Mesendoderm (in vitro differentiated cells): ENCODE measurements around the gene EBF3.
A peak's percentile ranks its signal among the peaks of the same experiment; 100 is the strongest.

ENCODE experiments used
- DNase-seq: peaks from one replicate; pipeline ENCODE4 v3.0.0; 2013
- H2AK5ac ChIP-seq: 2 replicates; pipeline ENCODE4 v1.6.1; 2013; ENCODE audit warnings: low read length, inconsistent platforms
- H2BK120ac ChIP-seq: 2 replicates; pipeline ENCODE4 v1.6.1; 2013; ENCODE audit warnings: low read depth, mild to moderate bottlenecking, low read length, moderate library complexity, mixed read lengths
- H2BK15ac ChIP-seq: replicated peaks from 2 replicates; pipeline ENCODE4 v1.6.1; 2013; ENCODE audit warnings: low read depth, mild to moderate bottlenecking, moderate library complexity
- H2BK5ac ChIP-seq: 2 replicates; pipeline ENCODE4 v1.6.1; 2013; ENCODE audit warnings: low read length, inconsistent platforms
- H3K18ac ChIP-seq: 2 replicates; pipeline ENCODE4 v1.6.1; 2013; ENCODE audit warnings: mild to moderate bottlenecking, low read length, mixed read lengths
- H3K23ac ChIP-seq: one replicate; pipeline ENCODE4 v1.6.1; 2013; ENCODE audit warnings: low read length
- H3K27ac ChIP-seq: 2 replicates; pipeline ENCODE4 v1.5.1; 2013; ENCODE audit warnings: low read depth, mild to moderate bottlenecking, inconsistent platforms, low read length, moderate library complexity
- H3K27me3 ChIP-seq: 2 replicates; pipeline ENCODE4 v1.6.1; 2013; ENCODE audit warnings: low read length, control low read depth, mild to moderate bottlenecking, inconsistent platforms; ENCODE audit not compliant: insufficient read depth, poor library complexity
- H3K36me3 ChIP-seq: 2 replicates; pipeline ENCODE4 v1.6.1; 2013; ENCODE audit warnings: low read length, inconsistent platforms; ENCODE audit not compliant: control insufficient read depth, insufficient read depth
- H3K4ac ChIP-seq: one replicate; pipeline ENCODE4 v1.6.1; 2013; ENCODE audit warnings: low read depth, mild to moderate bottlenecking, low read length, moderate library complexity
- H3K4me1 ChIP-seq: 2 replicates; pipeline ENCODE4 v1.6.1; 2013; ENCODE audit warnings: low read depth, low read length, inconsistent platforms; ENCODE audit not compliant: control insufficient read depth
- H3K4me2 ChIP-seq: 2 replicates; pipeline ENCODE4 v1.6.1; 2013; ENCODE audit warnings: low read length
- H3K4me3 ChIP-seq: 2 replicates; pipeline ENCODE4 v1.5.1; 2013; ENCODE audit warnings: mild to moderate bottlenecking, low read length
- H3K56ac ChIP-seq: one replicate; pipeline ENCODE4 v1.6.1; 2013; ENCODE audit warnings: low read length
- H3K79me1 ChIP-seq: 2 replicates; pipeline ENCODE4 v1.6.1; 2013; ENCODE audit warnings: low read length, inconsistent platforms
- H3K79me2 ChIP-seq: 2 replicates; pipeline ENCODE4 v1.6.1; 2013; ENCODE audit warnings: mild to moderate bottlenecking, low read length; ENCODE audit not compliant: control insufficient read depth, insufficient read depth
- H3K9ac ChIP-seq: 2 replicates; pipeline ENCODE4 v1.6.1; 2013; ENCODE audit warnings: low read length, inconsistent platforms
- H4K5ac ChIP-seq: one replicate; pipeline ENCODE4 v1.6.1; 2013; ENCODE audit warnings: low read length
- H4K8ac ChIP-seq: one replicate; pipeline ENCODE4 v1.6.1; 2013; ENCODE audit warnings: low read depth, mild to moderate bottlenecking, control low read depth, low read length, moderate library complexity
- WGBS: extraction: QIAGEN DNeasy Blood & Tissue Kit; methylation state at CpG from one replicate; pipeline ENCODE4 v1.1.7; 2013; ENCODE audit warnings: low lambda C conversion rate, missing lambda C conversion rate; ENCODE audit not compliant: insufficient coverage; ENCODE audit errors: extremely low coverage; 5-methylcytosine and 5-hydroxymethylcytosine counted together

EBF3 gene

DNA sequence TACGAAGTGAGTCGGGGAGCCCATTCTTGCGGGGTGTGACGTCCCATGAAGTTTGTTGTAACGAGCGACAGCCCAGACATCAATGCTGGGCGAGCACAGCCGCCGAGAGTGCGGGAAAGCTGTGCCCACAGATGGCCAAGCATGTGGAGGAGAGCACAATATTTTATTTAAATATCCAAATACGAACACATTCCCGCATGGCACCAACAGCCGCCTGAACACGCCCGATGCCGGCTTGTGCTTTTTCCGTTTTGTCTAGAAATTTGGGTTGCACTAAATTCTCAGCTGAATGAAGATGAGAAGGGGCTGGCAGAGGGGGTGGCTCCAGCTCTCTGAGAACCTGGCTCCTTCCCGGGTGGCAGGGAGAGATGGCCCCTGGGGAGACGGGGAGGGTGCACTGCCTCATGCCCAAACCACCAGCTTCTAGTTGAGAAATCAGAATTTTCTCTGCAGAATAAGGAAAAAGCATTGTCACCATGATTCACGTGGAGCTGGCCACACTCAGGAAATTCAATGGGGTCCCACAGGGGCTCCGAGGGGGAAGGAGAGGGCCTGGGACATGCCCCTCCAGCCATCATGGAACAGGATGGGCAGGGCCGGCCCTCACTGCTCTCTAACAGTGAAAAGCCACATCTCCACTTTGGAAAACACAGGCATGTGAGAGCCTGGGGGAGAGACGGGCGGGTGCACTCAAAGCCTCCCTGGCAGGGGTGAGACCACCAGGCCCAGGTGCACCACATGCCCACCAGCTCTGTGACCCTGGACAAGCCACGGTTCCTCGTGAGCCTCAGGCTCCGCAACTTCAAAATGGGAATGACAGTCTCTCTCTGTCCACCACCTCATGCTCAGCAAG, 48.3 kb downstream of the EBF3 start:
- no peaks in the 10 kb centered on the region for H3K79me2 ChIP-seq
- no peaks in the 10 kb centered on the region for H3K36me3 ChIP-seq
- H3K27ac ChIP-seq: no peak overlapping the region
- peak overlapping the region; percentile 45 for H3K23ac ChIP-seq
- peaks cover 4% of the 10 kb centered on the region for H3K4me1 ChIP-seq
- no peak overlapping the region for H3K9ac ChIP-seq
- H3K18ac ChIP-seq: no peak overlapping the region
- no peak overlapping the region for H2BK15ac ChIP-seq
- H2AK5ac ChIP-seq: no peak overlapping the region
- H4K8ac ChIP-seq: no peak overlapping the region
- no peaks in the 10 kb centered on the region for H3K79me1 ChIP-seq
- no peak overlapping the region for H2BK120ac ChIP-seq
- H4K5ac ChIP-seq: no peak overlapping the region
- H3K4me2 ChIP-seq: no peak overlapping the region
- no peak overlapping the region for H3K4me3 ChIP-seq
- no peak overlapping the region for H3K56ac ChIP-seq
- H3K27me3 ChIP-seq: no peaks in the 10 kb centered on the region
- H3K4ac ChIP-seq: no peak overlapping the region
- no peak for DNase-seq
- WGBS: no CpG with 5 or more reads among the region's 27 CpGs
- H2BK5ac ChIP-seq: no peak overlapping the region

DNA sequence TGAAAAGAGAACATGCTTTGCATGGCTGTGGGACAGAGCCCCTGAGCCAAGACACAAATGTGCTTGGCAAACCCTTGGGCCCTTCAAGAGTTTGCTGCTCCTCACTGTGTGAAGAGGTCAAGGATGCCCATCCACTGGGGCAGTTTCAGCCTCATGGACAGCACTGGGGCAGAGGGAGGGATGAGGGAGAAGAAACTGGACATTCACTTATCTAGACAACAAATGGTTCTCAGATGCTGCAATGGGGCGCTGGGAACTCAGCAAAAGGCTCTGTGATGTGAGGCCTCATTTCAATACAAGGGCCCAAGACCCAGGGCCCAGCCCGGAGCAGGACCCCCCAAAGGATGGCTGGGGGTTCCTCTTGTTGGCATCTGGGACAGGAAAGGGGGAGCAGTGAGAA, 49.1 kb downstream of the EBF3 start:
- H3K79me1 ChIP-seq: no peaks in the 10 kb centered on the region

DNA sequence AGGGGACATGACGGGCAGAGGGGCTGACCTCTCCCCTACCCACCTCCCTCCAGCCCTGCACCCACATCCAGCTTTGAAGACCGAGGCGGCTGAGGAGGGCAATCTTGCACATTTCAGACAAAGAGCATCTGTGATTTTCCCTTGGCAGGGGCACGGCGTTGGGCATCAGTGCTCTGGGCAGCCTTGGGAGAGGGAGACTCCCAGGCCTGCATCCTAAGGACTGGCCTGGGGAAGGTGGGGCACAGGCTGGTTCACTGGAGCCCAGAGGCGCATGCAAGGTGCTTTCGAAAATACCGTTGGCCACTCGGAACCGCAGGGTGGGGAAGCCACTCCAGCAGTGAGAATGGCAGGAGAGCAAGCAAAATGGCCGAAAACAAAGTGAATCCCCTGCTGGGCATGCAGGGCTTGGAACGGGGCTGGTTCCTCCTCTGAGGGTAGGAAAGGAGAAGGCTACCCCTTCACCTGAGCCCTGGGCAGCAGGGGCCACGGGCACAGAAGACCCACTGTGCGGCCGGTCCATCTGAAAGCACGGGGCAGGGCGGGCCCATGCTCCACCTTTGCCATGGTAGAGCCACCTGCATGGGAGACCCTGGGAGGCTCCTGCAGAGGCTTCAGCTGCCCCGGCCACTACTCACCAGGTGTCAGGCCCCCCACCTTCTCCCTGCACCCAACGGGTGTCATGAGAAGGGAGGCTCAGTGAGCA, 49.8 kb downstream of the EBF3 start:
- Histone ChIP-seq H3K9ac (no peak overlapping the region), H2AK5ac (no peak overlapping the region), H3K36me3 (no peaks in the 10 kb centered on the region), H3K27ac (no peak overlapping the region), H3K18ac (no peak overlapping the region), H4K5ac (no peak overlapping the region), H2BK5ac (no peak overlapping the region), H3K4me2 (no peak overlapping the region), H3K4me3 (no peak overlapping the region), H2BK120ac (no peak overlapping the region), H3K4me1 (peaks cover 2% of the 10 kb centered on the region), H3K79me2 (no peaks in the 10 kb centered on the region), H4K8ac (no peak overlapping the region), H3K27me3 (no peaks in the 10 kb centered on the region), H3K79me1 (no peaks in the 10 kb centered on the region), H3K56ac (no peak overlapping the region), H3K4ac (no peak overlapping the region), H3K23ac (no peak overlapping the region), H2BK15ac (no peak overlapping the region)
- WGBS: no CpG with 5 or more reads among the region's 19 CpGs
- DNase-seq: no peak

More for the DNA sequence above, 49.1 kb downstream of the EBF3 start:
- no peaks in the 10 kb centered on the region for H3K36me3 ChIP-seq
- no peak overlapping the region for H3K4me3 ChIP-seq
- no peak overlapping the region for H2BK15ac ChIP-seq
- H3K4ac ChIP-seq: no peak overlapping the region
- no peak overlapping the region for H2AK5ac ChIP-seq
- no peak overlapping the region for H4K8ac ChIP-seq
- no peaks in the 10 kb centered on the region for H3K27me3 ChIP-seq
- no peak overlapping the region for H2BK5ac ChIP-seq
- no peaks in the 10 kb centered on the region for H3K79me2 ChIP-seq
- H3K4me2 ChIP-seq: no peak overlapping the region
- no peak for DNase-seq
- H3K18ac ChIP-seq: no peak overlapping the region
- no peak overlapping the region for H3K23ac ChIP-seq
- no peak overlapping the region for H2BK120ac ChIP-seq
- no peak overlapping the region for H4K5ac ChIP-seq
- no peak overlapping the region for H3K27ac ChIP-seq
- no CpG with 5 or more reads among the region's 2 CpGs for WGBS
- H3K56ac ChIP-seq: no peak overlapping the region
- peaks cover 4% of the 10 kb centered on the region for H3K4me1 ChIP-seq
- no peak overlapping the region for H3K9ac ChIP-seq

DNA sequence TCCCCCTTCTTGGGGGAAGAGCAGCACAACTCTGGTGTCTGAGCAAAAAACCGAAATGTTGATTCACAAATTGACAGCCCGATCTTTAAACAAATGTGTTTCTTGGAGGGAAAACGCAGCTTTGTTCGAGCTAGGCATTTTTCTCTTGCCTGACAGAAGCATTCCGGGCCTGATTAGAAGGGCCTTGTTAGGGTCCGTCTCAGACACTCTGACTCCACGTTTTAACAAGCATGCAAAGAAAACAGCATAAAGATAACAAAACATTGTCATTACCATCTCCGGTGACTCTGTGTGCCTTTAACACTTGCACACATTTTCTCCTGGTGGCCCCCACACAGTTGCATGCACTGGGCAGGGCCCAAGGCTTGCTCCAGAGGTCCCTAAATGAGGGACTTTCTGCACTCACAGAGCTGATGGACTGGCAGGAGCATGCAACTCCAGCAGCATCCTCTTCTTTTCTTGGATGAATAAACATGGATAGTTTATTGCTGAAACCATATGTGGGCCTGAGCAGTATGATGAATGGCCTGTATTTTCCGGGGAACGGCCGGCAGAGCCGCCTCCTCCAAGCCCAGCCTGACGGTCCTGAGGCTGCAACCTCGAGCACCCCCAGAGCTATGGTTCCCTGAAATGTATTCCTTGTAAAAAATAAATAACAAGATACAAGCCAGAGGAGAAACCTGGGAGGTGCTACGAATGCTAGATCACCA, 50.9 kb downstream of the EBF3 start:
- Histone ChIP-seq H3K79me2 (no peaks in the 10 kb centered on the region), H3K4me3 (no peak overlapping the region), H4K8ac (no peak overlapping the region), H3K56ac (no peak overlapping the region), H3K23ac (no peak overlapping the region), H4K5ac (no peak overlapping the region), H2BK120ac (no peak overlapping the region), H2AK5ac (no peak overlapping the region), H3K4me1 (peaks cover 2% of the 10 kb centered on the region), H3K36me3 (no peaks in the 10 kb centered on the region), H3K4me2 (no peak overlapping the region), H3K27me3 (no peaks in the 10 kb centered on the region), H3K4ac (no peak overlapping the region), H2BK15ac (no peak overlapping the region), H3K18ac (no peak overlapping the region), H3K9ac (no peak overlapping the region), H3K27ac (no peak overlapping the region), H2BK5ac (no peak overlapping the region), H3K79me1 (no peaks in the 10 kb centered on the region)
- no CpG with 5 or more reads among the region's 15 CpGs for WGBS
- DNase-seq: no peak

DNA sequence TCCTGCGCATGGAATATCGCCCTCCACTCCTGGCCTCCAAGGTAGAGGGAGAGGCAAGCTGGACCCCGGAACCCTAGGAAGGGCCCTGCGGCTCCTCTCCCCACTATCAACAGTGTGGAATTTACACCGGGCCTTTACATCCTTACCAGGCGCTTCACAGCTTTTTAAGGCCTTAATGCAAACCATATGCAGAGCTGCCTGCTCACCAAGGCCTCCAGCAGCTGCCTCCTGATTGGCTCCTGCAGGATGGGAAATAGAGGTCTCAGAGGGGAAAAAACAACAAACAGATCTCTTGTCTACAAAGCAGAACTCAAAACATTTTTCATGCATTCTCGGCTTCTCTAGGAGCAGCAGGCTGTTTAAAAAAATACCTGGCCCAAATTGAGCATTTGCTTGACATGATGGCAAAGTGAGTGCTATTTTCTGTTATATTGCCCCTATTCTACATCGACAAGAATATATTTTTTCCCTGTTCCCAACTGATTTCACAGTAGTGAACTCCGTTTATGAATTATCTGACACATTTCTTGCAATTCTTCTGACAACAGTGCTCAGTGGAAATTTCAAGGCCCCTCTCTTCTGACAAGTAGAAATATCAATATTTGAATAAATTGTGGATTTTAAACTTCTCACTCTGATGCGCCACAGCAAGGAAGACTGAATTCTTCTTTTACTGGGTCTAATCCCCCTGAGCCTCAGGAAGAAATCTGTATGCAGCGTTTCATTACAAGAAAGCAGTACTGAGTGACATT, 51.7 kb downstream of the EBF3 start:
- Histone ChIP-seq H3K4me3 (no peak overlapping the region), H2BK5ac (no peak overlapping the region), H3K56ac (no peak overlapping the region), H3K4me1 (peaks cover 2% of the 10 kb centered on the region), H3K4ac (no peak overlapping the region), H2BK15ac (no peak overlapping the region), H2BK120ac (no peak overlapping the region), H3K23ac (no peak overlapping the region), H3K27me3 (no peaks in the 10 kb centered on the region), H2AK5ac (no peak overlapping the region), H3K79me2 (no peaks in the 10 kb centered on the region), H3K18ac (no peak overlapping the region), H3K4me2 (no peak overlapping the region), H3K27ac (no peak overlapping the region), H4K8ac (no peak overlapping the region), H3K9ac (no peak overlapping the region), H3K79me1 (no peaks in the 10 kb centered on the region), H4K5ac (no peak overlapping the region), H3K36me3 (no peaks in the 10 kb centered on the region)
- WGBS: no CpG with 5 or more reads among the region's 11 CpGs
- peak; percentile 74 for DNase-seq
